HepG2 (cell line): ENCODE measurements around the gene GH2. TPM values are rescaled to one million over a fixed set of nuclear protein-coding genes. Genes with fewer than 3 reads are reported as not detected.

Experiments
- AHDC1 ChIP-seq: sonication (generic); formaldehyde crosslinking; IDR thresholded peaks from 2 replicates; pipeline ENCODE4 v1.5.1; 2020; ENCODE audit warnings: mild to moderate bottlenecking, missing genetic modification reagents, borderline replicate concordance
- HNRNPUL1 ChIP-seq: fragments of 200-400 bp; formaldehyde crosslinking; IDR thresholded peaks from 2 replicates; pipeline ENCODE4 v1.6.1; 2017; ENCODE audit warnings: low read depth, mild to moderate bottlenecking, low read length, moderate library complexity
- HOXD1 ChIP-seq: sonication (generic); formaldehyde crosslinking; IDR thresholded peaks from 2 replicates; pipeline ENCODE4 v1.5.0; 2020; ENCODE audit warnings: missing genetic modification reagents
- IRF2 ChIP-seq: IDR thresholded peaks from 2 replicates; pipeline ENCODE4 v1.6.1; 2018; ENCODE audit warnings: missing genetic modification reagents, missing compliant biosample characterization
- KMT2B ChIP-seq: IDR thresholded peaks from 2 replicates; pipeline ENCODE4 v1.6.1; 2016; ENCODE audit warnings: missing genetic modification reagents, missing compliant biosample characterization
- NCOR1 ChIP-seq: fragments of 200-600 bp; sonication (generic); IDR thresholded peaks from 2 replicates; pipeline ENCODE4 v1.7.0; 2017; ENCODE audit warnings: antibody characterized with exemption, low read length, borderline replicate concordance
- NFE2 ChIP-seq: sonication (generic); formaldehyde crosslinking; IDR thresholded peaks from 2 replicates; pipeline ENCODE4 v1.4.0; 2020; ENCODE audit warnings: missing genetic modification reagents
- RFX3 ChIP-seq: IDR thresholded peaks from 2 replicates; pipeline ENCODE4 v1.6.1; 2016; ENCODE audit warnings: missing biosample characterization, missing genetic modification reagents
- SNAI1 ChIP-seq: sonication (generic); formaldehyde crosslinking; IDR thresholded peaks from 2 replicates; pipeline ENCODE4 v1.5.0; 2020; ENCODE audit warnings: mild to moderate bottlenecking, missing genetic modification reagents, borderline replicate concordance
- SSRP1 ChIP-seq: IDR thresholded peaks from 2 replicates; pipeline ENCODE4 v1.6.1; 2016; ENCODE audit warnings: control low read depth
- ZFYVE20 ChIP-seq: sonication (generic); formaldehyde crosslinking; IDR thresholded peaks from 2 replicates; pipeline ENCODE4 v1.8.0; 2023; ENCODE audit warnings: low read depth, mild to moderate bottlenecking, moderate library complexity, missing genetic modification reagents, borderline replicate concordance
- ZNF143 ChIP-seq: sonication (generic); formaldehyde crosslinking; IDR thresholded peaks from 2 replicates; pipeline ENCODE4 v1.4.0; 2020; ENCODE audit warnings: missing genetic modification reagents
- ZNF225 ChIP-seq: sonication (generic); formaldehyde crosslinking; IDR thresholded peaks from 2 replicates; pipeline ENCODE4 v1.4.0; 2020; ENCODE audit warnings: mild to moderate bottlenecking, missing genetic modification reagents
- ZNF816 ChIP-seq: sonication (generic); formaldehyde crosslinking; IDR thresholded peaks from 2 replicates; pipeline ENCODE4 v1.8.0; 2022; ENCODE audit warnings: missing genetic modification reagents, mild to moderate bottlenecking, borderline replicate concordance
- ZNF839 ChIP-seq: sonication (generic); formaldehyde crosslinking; IDR thresholded peaks from 2 replicates; pipeline ENCODE4 v1.4.0; 2020; ENCODE audit warnings: missing genetic modification reagents, mild to moderate bottlenecking, borderline replicate concordance
- ZZZ3 ChIP-seq: sonication (generic); formaldehyde crosslinking; IDR thresholded peaks from 2 replicates; pipeline ENCODE4 v1.4.0; 2020; ENCODE audit warnings: missing genetic modification reagents, mild to moderate bottlenecking, borderline replicate concordance
- polyA plus RNA-seq, 8 experiments: library from polyadenylated mRNA; depleted of rRNA in 3 of 8; stranded (reverse) in 7 of 8; unstranded in 1 of 8; fragments of >200 nt; fragmentation: Illumina TruSeq in 4 of 8; extraction: Trizol in 4 of 8; gene quantifications; 2 replicates each; pipeline versions ENCODE4 v1.2.1 to v1.2.3, GENCODE V29; 2011 to 2016; ENCODE audit warnings: low read depth in 4 of 8, missing spikeins in 1 of 8, mixed read lengths in 1 of 8; ENCODE audit not compliant: insufficient read depth in 1 of 8
- total RNA-seq, 5 experiments: library from RNA; depleted of rRNA; stranded (reverse); fragments of >200 nt; fragmentation: Illumina TruSeq; extraction: Trizol; gene quantifications; 2 replicates each; pipeline ENCODE4 v1.2.3, GENCODE V29; 2016; ENCODE audit warnings: low read depth in 1 of 5
- TF ChIP-seq, protein P1 (sequence below): sonication (generic); formaldehyde crosslinking; IDR thresholded peaks from 2 replicates; pipeline ENCODE4 v1.8.1; 2023; ENCODE audit warnings: mild to moderate bottlenecking, missing genetic modification reagents
- TF ChIP-seq, protein P2 (sequence below): sonication (generic); formaldehyde crosslinking; IDR thresholded peaks from 2 replicates; pipeline ENCODE4 v1.5.0; 2020; ENCODE audit warnings: mild to moderate bottlenecking, missing genetic modification reagents
- TF ChIP-seq, protein P3 (sequence below): sonication (generic); formaldehyde crosslinking; IDR thresholded peaks from 2 replicates; pipeline ENCODE4 v1.4.0; 2020; ENCODE audit warnings: mild to moderate bottlenecking, missing genetic modification reagents

Gene GH2
- total and polyA plus RNA-seq, 2 of the 13 experiments (the other 11 are each of a cell fraction or from before 2014, with no cell fraction given) = not detected

- TF ChIP-seq ZNF816 (CRISPR knock-in tag) = no peak
- no peak for TF ChIP-seq NFE2 (CRISPR knock-in tag)
- TF ChIP-seq SSRP1 (CRISPR knock-in tag) = no peak
- TF ChIP-seq NCOR1 = no peak
- no peak for TF ChIP-seq RFX3 (CRISPR knock-in tag)
- TF ChIP-seq, protein P1, sequence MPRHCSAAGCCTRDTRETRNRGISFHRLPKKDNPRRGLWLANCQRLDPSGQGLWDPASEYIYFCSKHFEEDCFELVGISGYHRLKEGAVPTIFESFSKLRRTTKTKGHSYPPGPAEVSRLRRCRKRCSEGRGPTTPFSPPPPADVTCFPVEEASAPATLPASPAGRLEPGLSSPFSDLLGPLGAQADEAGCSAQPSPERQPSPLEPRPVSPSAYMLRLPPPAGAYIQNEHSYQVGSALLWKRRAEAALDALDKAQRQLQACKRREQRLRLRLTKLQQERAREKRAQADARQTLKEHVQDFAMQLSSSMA (CRISPR knock-in tag) = no peak
- TF ChIP-seq, protein P2, sequence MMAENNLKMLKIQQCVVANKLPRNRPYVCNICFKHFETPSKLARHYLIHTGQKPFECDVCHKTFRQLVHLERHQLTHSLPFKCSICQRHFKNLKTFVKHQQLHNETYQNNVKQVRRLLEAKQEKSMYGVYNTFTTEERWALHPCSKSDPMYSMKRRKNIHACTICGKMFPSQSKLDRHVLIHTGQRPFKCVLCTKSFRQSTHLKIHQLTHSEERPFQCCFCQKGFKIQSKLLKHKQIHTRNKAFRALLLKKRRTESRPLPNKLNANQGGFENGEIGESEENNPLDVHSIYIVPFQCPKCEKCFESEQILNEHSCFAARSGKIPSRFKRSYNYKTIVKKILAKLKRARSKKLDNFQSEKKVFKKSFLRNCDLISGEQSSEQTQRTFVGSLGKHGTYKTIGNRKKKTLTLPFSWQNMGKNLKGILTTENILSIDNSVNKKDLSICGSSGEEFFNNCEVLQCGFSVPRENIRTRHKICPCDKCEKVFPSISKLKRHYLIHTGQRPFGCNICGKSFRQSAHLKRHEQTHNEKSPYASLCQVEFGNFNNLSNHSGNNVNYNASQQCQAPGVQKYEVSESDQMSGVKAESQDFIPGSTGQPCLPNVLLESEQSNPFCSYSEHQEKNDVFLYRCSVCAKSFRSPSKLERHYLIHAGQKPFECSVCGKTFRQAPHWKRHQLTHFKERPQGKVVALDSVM (CRISPR knock-in tag) = no peak
- TF ChIP-seq, protein P3, sequence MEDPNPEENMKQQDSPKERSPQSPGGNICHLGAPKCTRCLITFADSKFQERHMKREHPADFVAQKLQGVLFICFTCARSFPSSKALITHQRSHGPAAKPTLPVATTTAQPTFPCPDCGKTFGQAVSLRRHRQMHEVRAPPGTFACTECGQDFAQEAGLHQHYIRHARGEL (CRISPR knock-in tag) = no peak
- no peak for TF ChIP-seq HOXD1 (CRISPR knock-in tag)
- TF ChIP-seq ZFYVE20 (CRISPR knock-in tag) = no peak
- 0 out of 2 replicates have a peak, but pooled peaks have one; percentile 55 for TF ChIP-seq ZNF225
- no peak for TF ChIP-seq ZNF143 (CRISPR knock-in tag)
- TF ChIP-seq KMT2B = no peak
- no peak for TF ChIP-seq ZZZ3 (CRISPR knock-in tag)
- TF ChIP-seq ZNF839 (CRISPR knock-in tag) = no peak
- no peak; the same call in 1 of the 2 replicates for TF ChIP-seq AHDC1 (CRISPR knock-in tag)
- no peak for TF ChIP-seq HNRNPUL1
- no peak for TF ChIP-seq IRF2 (CRISPR knock-in tag)
- TF ChIP-seq SNAI1 (CRISPR knock-in tag) = no peak
Measured at GRCh38 chr17:63841350-63842172, 40.2 kb downstream of the GH2 start (continued).
